GM18861 (cell line): Measurements from ENCODE around the gene COL28A1.
"Not testable (repeated sequence)": the region's sequence is repeated elsewhere in the genome, so short reads cannot be mapped to it uniquely, and the experiment has no call there.

Experiments used
- ATAC-seq: cut with Tn5 transposase; IDR thresholded peaks from one replicate; pipeline ENCODE4 v1.9.1; 2021; ENCODE audit not compliant: unreplicated experiment

Gene COL28A1

DNA sequence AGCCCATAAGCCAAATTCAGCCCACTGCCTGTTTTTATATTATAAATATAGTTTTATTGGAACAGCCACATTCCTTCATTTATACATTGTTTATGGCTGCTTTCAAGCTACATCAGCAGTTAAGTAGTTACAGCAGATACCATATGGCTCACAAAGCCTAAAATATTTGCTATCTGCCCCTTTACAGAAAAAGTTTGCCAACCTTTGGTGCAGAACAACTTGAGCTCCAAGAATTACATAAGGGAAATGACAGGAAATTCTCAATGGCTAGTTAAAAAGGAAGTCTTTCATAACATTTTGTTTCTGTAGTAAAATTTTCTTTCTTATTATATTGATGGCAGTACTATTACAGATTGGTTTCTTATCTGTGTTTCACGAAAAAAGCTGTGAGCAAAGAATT lies 59.3 kb downstream of the COL28A1 start:
- no peak for ATAC-seq

DNA sequence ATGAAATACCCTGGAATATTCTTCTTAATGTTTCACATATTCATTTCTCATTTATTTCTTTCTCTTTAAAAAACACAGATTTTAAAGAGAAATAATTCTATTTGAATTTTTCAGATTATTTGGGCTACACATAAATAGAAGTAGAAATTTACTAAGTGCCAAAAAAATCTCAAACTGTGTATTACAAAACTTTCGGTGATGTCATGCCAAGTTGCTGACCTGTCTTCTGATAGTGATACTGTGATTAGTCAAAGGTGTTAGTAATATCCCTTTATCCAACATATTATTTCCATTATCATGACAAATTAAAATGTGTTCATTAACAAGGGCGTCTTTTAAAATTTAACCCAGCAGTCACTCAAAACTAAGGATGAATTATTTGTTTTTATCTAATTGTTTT lies 60.1 kb downstream of the COL28A1 start:
- ATAC-seq = no peak

DNA sequence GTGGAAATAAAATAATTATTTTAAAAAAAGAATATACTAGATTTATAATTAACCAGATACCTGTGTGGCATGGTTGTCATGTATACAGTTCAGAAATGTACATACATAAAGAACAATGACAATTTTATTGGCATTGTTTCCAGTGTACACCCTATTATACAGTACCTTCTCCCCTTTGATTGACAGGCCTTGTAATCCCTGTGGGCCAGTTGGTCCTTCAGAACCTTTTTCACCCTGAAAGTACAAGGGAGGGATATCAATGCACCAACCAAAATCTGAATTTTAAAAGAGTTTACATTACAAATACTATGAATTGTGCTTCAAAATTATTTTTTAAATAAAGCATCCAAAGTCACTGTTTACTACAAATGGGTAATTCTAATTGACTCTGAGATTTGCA lies 61.2 kb downstream of the COL28A1 start:
- ATAC-seq = no peak

DNA sequence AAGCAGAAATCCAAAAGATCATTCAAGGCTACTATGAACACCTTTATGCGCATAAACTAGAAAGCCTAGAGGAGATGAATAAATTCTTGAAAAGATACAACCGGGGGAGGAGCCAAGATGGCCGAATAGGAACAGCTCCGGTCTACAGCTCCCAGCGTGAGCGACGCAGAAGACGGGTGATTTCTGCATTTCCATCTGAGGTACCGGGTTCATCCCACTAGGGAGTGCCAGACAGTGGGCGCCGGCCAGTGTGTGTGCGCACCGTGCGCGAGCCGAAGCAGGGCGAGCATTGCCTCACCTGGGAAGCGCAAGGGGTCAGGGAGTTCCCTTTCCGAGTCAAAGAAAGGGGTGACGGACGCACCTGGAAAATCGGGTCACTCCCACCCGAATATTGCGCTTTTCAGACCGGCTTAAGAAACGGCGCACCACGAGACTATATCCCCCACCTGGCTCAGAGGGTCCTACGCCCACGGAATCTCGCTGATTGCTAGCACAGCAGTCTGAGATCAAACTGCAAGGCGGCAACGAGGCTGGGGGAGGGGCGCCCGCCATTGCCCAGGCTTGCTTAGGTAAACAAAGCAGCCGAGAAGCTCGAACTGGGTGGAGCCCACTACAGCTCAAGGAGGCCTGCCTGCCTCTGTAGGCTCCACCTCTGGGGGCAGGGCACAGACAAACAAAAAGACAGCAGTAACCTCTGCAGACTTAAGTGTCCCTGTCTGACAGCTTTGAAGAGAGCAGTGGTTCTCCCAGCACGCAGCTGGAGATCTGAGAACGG lies 70.5 kb downstream of the COL28A1 start:
- ATAC-seq = not testable (repeated sequence)

DNA sequence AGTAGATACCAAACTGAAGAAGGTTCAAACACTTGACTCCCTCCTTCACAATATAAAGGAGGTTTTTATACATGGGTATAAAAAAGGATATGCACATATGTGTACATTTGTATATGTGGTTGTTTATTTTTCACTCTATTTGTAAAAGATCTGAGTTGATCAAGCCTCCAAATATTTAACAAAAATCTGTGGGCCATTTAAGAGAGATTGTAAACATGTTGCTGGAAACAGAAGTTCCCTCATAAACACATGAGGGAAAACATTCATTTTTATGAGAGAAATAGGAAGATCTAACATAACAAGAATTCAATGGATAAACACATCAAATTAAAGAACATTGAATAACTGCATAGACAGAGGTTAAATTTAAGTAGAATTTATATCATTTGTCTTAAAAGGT lies 81.7 kb downstream of the COL28A1 start:
- no peak for ATAC-seq

DNA sequence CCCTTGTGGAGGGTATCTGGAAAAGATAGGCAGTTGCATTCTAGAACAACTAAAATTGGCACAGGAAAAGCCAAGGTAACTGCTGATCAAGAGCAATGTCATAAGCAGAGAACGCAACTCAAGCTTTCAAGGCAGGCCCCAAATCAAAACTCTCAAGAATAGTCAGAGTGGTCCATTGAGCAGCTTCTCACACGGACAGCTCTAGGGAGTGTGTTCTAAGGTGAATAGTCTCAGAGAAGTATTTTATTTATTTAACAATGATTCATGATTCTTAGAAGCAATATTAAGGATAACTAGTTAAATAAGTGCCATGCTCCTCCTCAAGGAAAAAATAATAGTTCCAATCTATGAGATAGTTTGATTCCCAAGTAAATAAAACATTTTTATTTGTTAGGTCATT lies 83.0 kb downstream of the COL28A1 start:
- ATAC-seq = no peak

DNA sequence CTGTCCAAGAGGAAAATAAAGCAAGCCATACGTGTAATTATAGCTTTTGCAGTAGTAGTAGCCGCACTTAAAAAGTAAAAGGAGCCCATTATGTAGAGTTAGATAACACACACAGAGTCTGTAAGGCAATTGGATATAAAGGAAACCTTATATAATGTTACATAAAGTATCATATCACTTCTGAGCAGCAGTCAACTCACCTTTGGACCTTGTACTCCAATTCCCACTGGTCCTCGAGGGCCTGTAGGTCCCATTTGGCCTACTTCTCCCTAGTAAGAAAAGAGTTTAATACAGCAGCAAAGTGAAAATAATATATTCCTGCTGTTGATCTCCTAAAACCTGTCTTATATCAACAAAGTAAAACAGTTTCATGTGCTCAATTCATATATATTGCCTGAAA lies 83.6 kb downstream of the COL28A1 start:
- ATAC-seq = no peak

DNA sequence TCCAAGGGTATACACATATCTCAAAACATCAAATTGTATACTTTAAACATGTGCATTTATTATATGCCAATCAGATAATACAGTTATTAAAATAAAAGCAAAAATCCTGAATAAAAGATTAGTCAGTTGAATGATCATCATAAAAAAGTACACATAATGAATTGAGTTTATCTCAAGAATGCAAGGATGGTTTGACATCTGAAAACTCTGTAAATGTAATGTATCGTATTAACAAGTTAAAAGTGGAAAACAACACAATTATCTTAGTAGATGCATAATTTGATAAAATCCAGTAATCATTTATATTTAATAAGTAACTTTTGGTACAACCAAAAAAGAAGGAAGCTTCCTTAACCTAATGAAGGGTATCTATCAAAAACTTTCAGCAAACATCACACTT lies 86.6 kb downstream of the COL28A1 start:
- ATAC-seq = no peak

DNA sequence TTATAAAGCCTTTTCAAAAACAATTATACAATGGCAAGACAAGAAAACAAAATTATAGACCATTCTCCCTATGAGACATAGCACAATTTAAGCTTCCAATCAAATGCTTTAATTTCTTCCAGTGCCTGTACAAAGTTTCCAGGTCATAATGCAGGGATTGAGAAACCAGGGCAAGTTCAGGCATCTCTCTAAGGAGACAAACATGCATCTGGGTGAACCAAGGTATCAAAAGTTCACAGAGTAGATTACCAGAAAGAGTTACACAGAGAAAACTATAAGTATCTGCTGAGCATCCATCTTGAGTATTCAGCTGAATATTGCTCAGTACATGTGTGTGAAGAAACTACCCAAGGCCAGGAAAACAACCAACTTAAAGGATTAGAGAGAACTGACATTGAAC lies 89.1 kb downstream of the COL28A1 start:
- ATAC-seq = no peak

DNA sequence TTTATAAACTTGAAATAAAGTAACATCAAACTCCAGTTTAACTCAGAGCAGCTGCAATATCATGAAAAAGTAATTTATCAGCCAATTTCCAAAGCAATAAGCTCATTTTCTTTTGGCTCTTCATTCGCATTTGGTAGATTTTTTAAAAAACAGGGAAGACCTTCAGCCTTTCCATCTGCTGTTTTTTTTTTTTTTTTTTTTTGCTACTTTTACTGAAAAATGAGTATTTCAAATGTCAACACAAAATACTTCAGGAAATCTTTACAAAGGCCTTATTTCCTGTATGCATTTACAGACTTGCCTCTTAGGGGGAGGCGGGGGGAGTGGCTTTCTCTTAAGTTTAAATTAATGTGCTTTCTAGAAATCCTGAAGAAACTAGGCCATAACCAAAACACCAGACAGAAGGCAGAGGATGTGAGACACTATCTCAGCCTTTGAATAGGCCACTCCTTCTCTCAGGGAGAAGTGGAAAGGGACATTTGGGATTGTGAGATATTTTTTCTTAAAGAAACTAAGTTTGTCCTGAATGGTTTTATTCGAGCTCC lies 91.8 kb downstream of the COL28A1 start:
- ATAC-seq = no peak

DNA sequence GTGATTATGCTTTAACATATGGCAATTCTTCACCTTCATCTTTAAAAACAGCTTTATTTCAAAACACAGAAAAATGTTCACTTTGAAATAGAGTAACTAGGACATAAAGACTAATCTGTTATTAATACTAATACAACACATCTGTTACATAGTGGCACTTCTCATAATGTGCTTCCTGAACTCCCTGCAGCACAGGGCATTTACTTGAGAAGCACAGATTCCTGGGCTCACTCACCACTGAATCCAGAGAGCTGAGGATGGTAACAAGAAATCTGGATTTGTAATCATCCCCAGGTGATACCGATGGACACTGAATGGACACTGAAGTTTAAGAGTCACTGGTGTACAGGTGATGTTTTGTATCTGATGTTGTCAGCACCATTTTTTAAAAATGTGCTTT lies 96.1 kb downstream of the COL28A1 start:
- no peak for ATAC-seq

DNA sequence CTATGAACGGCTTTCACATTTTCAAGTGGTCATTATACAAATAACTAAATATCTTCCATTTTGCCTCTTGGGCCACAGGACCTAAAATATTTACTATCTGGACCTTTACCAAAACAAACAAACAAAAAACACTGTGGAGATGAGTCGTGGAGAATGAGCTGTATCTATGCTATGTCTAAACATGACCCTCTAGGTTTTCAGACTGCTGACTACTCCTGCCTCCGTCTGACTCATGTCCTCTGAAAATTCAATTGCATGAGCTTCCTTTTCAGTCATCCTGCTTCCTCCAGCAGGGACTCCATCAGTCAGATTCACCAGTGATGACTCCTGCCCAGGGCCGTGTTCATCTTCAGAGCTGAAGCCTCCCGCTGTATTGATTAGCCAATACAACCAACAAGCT lies 96.8 kb downstream of the COL28A1 start:
- no peak for ATAC-seq

DNA sequence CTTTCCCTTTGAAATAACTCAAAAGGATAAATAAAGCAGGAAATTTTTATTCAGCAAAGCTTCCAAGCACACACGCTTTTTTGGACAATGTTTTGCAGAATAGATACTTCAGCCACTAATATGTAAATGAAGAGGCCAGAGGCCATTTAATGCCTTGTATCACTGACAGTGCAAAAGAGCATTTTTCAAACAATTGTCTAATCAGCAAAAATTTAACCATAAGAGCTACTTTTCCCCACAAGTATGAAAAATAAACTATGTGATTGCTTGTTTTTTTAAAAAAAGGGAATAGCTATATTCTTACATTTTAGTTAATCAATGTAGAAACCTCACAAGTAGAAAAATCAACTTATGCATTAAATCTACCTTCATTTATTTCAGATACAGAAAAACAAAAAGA lies 99.7 kb downstream of the COL28A1 start:
- ATAC-seq = no peak

DNA sequence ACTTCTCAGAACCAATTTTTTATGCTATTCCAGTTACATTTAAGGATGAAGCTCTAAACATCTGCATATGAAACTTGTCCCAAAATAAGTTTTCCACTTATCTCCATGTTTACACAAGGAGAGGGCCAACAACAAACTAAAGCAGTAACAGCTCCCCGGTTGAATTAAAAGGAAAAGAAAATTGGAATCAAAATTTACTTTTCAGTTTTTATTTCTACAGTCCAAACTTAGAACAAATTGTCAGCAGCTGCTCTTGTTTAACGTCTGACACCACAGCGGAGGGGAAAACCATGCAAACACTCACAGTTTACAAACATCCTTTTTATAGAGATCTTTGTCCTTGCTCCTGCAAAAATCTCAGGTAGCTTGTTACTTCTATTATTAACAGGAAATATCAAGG lies 101.3 kb downstream of the COL28A1 start:
- ATAC-seq = no peak

DNA sequence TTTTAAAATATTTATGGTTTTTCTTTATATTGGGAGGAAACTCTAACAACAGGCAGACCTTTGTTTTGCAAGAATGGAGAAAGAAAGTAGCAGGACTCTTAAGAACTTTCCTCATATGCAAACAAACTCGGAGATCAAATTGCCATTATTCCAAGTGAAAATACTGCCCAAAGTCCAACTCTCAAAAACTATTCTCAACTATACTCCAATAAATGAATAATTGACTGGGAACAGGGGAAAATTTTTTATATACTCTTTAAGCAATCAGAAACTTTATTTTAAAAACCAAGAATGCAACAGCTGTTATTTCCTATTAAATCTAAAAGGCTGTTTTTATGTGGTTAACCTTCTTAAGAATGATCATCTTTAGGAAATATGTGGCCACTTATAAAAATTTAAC lies 101.9 kb downstream of the COL28A1 start:
- no peak for ATAC-seq

DNA sequence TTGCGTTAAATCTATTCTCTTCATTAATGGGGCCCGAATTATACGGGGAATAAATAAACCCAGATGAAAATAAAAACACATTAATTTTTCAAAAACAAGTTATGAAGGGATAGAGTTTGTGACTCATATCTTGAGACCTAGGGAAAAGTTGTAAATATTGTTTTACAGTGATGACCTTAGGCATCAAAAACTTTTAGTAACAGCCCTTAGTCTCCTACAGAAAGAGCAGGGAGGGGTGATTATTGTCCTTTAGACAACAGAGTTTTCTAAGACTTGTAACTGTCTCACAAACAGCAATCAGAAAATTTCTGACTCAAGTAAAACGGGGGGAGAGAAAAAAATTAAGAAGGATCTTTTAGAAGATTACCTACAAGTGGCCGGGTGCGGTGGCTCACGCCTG lies 102.7 kb downstream of the COL28A1 start:
- ATAC-seq = no peak

DNA sequence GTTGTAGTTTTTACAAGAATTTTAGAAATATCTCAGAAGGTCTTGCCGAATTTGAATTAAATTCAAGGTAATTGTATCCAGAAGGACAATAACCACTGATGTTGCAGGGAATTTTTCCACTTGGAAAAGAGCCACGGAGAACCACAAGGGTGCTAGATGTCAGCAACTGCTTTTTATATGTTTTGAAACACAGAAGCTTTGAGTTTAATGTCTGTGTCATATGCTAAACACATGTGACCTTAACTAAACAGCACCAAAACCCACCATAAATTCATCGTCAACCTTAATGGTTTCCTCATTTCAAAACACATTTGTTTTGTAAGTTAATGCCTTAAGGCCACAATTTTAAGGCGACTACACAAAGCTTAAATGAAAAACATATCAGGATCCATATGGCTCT lies 106.9 kb downstream of the COL28A1 start:
- ATAC-seq = no peak

DNA sequence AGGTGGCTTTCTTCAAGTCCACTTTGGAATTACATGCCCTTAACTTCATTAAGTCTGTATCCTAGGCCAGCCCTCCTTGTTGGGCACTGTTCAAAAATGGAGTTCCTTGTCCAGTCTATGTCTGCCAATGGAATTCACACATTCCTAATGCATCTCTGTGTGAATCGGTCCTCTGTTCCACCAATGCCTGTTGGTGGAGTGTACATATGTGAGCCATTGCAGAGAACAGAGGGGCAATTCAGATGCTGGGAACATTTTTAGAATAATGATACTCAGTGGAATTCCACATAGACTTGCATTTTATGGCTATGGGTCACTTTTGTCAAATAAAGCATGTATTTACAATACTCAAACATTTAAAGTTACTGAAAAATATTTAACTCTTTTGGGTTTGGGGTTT lies 108.3 kb downstream of the COL28A1 start:
- ATAC-seq = no peak

DNA sequence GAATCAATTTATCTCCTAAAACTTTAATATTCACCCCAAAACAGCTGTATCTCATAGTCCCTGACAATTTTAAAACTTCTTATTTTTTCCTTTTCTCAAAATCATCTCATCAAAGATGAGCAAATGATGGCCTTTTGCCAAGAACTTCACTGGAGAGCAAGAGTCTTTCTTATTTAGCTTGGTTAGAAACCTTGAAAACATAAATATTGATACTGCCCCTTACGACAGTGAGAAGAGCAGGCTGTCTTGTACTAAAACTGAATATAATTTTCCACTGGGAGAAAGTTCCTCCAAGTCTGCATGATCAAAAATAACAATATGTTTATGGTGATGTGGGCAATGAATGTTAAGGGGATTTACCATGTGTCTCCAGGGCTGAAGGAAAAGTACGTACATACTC lies 109.0 kb downstream of the COL28A1 start:
- no peak for ATAC-seq

DNA sequence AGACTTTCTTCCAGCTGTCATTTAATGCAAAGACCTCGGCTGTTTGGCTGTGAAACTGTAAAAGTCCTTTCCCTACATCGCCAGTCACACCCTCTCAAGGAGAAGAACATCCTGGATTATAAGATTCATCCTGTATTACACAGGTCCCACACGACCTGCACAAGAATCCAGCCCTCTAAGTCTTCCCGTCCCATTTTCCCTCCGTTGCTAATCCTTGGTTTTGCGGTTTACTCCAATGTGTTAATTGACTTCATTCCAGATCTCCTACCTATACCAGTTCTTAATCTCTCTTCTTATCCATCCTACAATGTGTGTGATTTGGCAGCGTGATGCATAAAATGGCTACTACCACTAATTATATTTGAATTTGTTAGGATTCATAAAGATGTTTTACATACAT lies 110.4 kb downstream of the COL28A1 start:
- ATAC-seq = no peak

DNA sequence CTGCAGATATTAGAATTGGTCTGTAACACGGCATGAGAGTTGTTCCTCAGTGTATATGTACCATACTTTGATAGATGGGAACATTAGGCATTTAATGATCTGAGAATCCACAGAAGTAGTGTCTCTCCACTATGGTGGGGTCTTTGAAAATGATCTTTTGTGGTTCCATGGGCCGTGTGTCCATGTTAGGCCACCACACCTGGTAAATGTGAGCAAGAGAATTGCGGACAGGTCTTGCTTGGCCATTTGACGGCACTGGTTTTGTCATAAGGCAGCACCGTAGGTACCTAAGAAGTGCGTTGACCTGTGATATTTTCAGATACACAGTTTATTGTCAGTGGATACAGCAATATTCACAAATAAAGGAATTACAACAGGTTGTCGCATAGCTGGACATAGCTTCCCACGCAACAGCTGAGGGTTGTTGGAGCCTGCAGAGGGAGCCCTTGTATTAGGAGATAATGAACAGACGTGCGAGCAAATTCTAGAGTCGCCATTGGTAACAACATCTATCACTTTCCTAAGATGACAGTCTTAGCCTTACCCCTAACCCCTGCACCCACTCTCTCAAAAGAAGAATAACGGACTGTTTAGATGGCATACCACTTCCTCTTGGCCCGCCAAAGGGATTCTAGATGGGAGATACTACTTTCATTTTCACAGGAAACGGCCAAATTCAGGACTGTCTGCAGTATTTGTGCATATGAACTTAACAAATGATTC lies 111.4 kb downstream of the COL28A1 start:
- ATAC-seq = peak; percentile 81

DNA sequence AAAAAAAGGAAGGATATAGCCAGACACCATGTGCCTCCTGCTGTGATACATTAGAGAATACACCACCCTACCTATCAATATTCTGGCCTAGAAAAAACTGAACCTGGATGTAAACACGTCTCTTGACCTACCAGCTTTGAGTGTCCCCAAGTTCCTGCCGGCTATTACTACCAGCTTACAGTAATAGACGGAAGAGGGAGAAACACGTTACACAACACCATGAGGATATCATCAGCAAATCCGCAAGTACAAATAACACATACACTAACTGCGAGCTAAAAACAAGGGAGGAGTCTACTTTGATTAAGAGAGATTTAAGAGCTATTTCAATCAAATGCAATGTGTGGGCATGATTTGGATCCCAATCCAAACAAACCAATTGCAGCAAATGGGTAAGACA lies 113.0 kb downstream of the COL28A1 start:
- no peak for ATAC-seq
